ENCODE measurements around the gene TCF4.

Gene TCF4

DNA sequence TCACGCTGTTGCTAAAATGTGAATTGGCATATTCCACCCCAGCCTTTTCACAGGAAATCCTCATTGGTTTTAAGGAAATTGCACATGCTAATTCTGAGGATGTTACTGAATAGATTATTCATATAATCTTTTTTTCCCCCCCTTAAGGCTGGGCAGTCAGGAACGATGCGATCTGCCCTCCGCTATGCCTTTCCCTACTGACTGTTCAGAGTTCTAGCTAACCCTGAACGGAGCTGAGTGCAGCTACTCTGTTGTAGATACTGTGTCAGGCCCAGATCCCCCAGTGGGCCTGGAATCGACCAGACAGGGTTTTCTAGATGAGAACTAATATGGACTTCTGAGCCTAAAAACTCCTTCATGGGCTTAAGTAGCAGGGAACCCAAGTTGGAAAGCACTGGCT is 192.2 kb downstream of the TCF4 start:
- DNase-seq: peak in 1 of 56 donors; percentile 23

DNA sequence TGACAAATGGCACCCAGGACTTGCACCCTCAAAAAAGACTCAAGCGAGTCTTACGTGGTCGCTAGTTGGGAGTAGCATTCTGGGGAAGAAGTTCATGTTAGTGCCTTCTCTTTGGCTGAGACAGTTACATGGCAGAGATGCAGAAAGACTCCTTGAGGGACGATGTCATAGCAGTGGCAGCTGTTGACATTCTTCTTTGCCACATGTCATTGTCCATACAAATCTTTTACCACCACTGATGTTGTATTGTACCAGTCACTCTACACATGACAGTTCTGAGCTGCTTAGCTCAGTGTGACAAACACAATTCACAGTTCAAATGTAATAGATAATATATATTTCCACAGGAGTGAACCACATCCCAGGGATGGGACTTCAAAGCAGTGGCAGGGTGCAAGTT is 197.1 kb downstream of the TCF4 start:
- no peak for DNase-seq

DNA sequence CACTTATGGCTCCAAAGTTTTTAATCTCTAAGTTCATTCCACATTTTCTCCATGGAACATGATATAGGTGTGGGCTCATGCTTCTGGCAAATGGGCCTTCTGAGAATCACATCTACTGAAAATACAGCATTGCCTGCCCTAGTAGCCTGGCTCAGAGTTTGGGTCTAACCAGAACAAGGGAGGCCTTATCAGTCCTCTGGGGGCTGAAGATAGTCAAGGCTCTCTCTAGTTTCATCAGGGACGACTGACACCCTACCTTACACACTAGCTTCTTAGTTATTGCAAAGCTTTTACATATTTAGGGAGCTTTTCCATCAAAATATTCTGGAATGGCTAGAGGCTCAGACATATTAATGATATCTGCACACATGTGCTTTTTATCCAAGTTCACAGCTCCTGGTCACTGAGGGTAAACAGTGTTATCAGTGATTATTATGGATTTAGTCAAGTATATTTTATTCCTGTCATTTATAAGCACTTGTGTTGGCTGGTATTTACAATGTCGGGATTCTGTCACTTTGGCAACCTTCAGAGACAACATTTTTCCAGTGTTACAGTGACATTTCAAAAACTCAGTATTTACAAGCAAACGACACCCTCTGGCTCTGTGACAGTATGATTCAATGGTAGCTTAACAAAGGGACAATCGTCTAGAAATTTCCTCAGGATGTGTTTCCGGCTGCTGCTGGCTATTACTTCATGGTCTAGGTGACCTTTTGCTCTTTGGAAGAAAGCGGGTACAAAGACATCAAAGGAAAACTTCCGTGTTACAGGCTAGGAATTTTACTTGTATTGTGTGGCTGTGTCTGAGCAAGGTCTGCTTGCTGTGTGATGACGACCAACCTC is 200.6 kb downstream of the TCF4 start:
- peak in 2 of 56 donors; percentile 21 to 41 for DNase-seq

DNA sequence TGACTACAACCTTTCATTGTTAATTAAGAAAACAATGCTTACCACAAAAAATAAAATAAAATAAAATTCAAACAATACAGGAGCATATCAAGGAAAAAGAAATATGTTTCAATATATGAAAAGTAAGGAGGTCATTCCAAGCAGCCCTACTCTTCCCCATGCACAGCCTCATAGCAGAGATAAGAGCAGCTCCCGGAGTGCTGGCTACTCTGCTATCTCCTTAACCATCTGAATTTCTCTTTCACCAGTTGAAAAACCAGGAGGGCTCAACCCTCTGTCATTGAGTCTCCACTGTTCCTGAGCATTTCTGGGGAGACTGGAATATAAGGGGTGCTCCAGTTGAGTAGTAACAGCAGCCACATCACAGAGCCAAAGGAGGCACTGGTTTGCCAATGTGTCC is 201.4 kb downstream of the TCF4 start:
- DNase-seq: no peak

DNA sequence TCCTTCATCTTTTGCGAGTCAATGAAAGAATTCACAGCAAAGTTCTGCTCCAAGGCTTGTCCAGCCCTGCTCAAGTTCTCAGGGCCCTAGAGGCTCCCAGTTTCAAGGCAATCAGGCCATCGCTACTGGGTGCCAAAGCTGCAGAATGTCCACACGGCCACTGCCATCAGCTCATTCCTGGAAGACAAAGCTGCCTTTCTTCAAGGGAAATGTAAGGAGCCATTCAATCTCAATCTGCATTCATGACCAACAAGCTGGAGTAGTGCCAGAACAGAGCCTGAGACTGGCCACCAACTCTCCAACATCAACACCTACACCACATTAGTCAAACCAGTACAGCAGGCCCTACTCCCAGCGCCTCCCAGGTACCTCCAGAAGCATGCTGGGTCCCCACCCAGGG is 202.2 kb downstream of the TCF4 start:
- DNase-seq: peak in 50 of 56 donors; percentile 23 to 85 (median 58)

DNA sequence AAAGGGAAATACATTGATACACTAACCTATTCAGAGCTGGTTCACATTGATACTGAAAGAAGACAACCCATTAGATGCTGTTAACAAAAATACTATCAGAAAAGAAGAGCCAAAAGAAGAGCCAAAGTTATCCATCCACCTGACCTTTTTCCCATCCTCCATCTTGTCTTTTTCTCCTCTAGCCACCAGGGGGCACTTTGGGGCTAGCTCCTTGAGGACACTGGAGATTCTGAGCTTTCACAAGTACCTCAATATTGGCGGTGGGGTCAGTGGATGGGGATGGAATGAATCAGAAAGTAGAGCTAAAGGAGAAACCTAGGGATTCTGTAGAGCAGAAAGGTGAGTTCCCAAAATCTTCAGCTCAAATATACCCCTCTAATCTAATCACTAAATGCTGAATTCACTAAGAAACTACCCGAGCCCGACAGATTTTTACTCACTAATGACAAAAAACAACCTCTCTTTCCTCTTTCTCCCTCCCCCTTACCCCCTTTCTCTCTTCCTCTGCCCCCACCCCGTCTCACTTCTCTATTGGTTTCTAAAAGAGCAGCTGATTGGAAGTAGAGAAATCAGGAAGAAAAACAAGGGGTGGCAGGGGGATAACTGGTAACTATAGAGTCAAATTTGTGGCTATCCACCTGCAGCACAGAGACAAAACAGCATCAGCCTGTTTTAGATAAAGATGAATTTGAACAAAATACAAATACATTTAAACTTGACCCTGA is 203.3 kb downstream of the TCF4 start:
- DNase-seq: peak in 19 of 56 donors; percentile 15 to 71 (median 38)

DNA sequence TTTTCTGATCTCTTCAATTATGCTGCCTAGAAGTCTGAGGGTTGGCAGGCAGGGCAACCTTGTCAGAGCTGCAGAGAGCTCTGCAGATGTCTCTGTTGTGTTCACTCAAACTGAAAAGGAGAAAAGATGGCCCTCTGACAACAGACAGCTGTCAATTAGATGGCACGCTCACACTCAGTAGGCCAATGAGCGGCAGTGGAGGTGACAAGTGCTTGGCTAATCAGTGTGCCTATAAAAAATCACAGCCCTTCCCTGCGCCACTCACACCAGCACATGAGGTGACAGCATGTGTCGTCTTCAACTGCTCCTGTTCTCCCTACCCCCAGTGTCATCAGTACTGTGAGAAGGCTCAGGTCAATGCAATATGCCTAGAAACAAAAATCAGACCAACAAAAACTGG is 203.9 kb downstream of the TCF4 start:
- DNase-seq: peak in 4 of 56 donors; percentile 26 to 38 (median 32)

DNA sequence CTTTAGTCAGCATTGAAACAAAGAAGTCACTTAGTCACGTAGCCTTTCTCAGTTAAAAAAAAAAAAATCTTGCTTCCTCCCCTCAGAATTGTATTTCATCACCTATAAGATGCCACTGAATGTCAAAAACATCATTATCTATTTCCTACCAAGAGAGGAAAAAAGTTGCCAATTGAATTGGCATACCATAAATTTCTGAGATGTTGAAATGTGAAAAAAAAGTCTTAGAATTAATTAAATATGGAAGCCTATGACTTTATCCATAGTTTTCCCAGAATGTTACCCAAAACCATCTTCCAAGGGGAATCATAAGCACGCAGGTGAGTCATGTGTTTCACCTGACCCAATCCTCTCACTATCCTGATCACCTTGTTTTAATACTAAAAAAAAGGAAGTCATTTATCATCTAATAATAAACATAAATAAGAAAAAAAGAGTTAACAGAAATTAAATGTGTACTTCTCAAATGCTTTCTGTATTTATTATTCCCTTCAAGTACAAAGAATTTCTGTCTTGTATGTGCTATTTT is 205.7 kb downstream of the TCF4 start:
- DNase-seq: no peak

DNA sequence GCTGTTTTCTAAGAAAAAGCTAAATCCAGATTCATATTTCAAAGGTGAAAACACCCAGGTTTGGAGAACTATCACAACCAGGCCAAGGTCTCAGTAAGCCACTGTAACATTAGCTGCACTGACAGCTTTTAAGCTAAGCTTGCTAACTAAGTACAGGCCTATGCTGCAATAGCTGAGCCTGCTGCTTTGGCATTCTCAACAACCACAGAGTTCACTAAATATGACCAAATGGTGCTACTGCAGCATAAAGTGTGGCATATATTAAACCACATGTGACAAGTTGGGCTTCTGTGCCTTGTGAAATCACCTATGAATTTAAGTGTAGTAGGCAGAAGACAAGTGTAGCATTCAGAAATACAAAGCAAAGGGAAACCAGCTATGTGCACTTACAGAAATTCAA is 206.7 kb downstream of the TCF4 start:
- no peak for DNase-seq

DNA sequence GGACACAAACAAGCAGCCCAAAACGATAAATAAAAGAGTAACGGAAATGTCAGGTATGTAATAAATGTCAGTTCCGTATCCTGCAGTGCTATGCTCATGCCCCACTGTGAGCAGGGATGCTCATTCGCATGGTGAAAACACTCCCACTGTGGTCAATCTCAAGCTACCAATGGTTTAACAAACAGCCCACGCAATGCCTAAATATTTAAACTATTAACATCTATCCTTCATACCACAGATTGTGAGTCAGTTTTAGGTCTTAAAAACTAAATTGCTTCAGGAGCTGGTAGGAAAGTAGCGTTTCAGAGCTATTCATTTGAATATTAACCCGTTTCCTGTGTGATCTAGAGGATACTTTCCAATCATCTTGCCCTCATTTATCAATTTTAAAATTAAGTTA is 207.4 kb downstream of the TCF4 start:
- no peak for DNase-seq

DNA sequence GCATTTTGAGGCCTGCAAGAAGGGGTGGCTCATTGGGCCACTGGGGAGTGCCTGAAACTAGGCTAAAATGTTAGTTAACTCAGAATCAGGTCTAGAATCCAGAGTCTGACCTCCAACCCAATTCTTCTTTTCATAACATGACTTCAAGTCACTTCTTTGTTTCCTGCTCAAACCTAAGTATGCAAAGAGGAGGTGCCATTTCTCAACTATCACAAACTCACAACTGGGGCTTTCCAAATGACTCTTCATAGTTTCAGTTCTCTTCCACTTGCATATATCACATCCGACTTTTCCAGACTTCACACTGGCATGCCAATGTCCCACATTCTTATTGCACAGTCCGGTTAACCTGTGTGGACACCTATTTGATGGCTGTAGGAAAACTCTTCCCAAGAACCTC is 211.6 kb downstream of the TCF4 start:
- DNase-seq: no peak

DNA sequence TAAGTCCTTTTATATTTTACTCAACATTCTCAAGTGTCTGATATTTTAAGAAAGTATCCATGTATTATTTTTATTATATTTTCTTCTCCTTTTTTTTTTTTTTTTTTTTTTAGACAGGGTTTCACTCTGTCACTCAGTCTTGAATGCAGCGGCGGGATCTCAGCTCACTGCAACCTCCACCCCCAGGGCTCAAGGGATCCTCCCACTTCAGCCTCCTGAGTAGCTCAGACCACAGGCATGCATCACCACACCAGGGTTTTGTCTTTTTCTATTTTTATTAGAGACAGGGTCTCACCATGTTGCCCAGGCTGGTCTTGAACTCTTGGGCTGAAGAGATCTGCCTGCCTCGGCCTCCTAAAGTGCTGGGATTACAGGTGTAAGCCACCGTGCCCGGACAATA is 212.1 kb downstream of the TCF4 start:
- no peak for DNase-seq

DNA sequence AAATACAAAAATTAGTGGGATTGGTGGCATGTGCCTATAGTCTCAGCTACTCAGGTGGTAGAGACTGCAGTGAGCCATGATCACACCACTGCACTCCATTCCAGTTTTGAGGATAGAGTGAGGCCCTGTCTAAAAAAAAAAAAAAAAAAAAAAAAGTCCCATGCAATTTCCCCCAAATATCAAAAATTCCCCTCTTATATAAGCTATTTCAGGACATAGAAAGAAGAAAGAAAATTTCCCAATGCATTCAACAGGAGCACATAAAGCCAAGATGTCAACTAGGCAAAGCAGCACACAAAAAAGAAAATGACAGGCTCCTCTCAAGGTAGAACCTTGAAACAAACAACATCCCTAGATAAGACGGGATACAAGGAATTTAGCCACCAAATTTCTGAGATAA is 213.3 kb downstream of the TCF4 start:
- no peak for DNase-seq

DNA sequence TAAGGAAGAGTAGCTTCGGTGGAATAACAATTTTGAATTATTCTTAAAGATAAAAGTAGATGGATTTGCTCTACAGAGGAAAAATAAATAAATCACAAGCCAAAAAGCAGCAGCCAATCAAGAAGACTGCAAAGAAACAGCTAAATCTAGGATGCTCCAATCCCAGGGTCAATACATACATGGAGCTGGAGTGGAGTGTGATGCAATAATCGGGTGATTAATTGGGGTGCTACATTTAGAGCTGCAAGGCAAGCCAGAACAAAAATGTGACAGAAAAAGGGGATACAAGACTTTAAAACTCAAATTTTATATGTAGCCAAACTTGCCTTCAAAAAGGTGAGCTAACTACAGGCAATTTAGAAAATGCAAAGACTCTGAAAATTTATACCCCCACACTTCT is 215.8 kb downstream of the TCF4 start:
- DNase-seq: no peak

DNA sequence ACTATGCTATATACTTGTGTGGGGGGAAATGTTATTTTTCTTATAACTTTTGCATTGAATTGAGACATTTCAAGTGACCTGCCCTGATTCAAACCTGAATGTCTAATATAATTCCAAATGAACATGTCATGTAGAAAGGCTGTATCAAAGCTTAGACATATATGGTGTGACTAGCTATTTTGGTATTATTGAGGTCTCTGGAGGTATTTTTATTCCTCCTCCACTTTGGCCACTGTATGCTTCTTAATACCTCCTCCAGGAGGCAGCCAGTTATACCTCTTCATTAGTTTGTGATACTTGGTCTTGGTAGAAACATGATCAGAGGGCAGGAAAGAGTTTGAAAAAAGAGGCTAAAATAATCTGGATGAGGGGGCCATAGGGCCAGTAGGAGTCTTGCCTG is 217.1 kb downstream of the TCF4 start:
- no peak for DNase-seq

DNA sequence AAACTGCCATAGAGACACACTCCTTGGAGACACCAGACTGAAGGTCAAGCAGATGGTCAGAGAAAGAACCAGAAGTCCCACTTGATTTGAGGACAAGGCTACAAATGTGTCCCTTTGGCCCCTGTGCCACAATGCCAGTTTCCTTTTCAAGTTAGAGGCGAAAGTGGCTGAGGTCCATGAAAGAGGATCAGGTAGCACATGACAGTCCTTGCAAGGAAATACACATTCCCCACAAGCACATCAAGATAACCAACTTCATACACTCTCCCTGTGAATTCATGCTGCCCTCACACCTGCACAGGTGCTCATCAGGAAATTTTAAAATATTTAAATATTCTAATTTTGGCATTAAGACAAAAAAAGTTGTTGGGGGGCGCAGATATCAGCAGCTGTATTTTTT is 218.6 kb downstream of the TCF4 start:
- no peak for DNase-seq

DNA sequence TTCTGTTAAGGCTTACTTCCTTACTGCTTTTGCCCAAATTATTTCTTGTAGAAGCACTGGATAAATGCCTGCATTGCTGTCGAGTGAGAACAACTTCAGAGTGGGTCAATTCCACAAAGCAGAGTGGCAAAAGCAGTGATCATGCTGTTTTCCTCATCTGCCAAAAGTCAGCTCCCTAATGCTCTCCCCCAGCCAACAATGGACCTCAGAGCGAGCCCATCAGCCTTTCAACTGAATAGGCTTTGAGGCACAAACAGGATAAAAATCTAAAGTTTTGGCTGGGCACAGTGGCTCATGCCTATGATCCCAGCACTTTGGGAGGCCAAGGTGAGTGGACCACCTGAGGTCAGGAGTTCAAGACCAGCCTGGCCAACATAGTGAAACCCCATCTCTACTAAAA is 222.7 kb downstream of the TCF4 start:
- DNase-seq: no peak

DNA sequence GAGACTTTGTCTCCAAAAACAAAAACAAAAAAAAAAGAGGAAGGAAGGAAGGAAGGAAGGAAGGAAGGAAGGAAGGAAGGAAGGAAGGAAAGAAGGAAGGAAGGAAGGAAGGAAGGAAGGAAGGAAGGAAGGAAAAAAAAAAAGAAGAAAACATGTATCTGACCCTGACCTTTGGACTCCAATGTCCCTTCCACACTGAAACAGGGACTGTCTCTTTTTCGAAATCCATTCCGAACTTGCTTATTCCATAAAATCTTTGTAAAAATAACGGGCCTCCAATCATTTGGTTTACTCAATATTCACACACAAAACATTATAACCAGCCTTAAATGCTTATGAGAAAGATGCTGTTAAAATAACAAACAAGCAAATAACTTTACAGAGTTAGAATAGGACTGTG is 225.7 kb downstream of the TCF4 start:
- no peak for DNase-seq

DNA sequence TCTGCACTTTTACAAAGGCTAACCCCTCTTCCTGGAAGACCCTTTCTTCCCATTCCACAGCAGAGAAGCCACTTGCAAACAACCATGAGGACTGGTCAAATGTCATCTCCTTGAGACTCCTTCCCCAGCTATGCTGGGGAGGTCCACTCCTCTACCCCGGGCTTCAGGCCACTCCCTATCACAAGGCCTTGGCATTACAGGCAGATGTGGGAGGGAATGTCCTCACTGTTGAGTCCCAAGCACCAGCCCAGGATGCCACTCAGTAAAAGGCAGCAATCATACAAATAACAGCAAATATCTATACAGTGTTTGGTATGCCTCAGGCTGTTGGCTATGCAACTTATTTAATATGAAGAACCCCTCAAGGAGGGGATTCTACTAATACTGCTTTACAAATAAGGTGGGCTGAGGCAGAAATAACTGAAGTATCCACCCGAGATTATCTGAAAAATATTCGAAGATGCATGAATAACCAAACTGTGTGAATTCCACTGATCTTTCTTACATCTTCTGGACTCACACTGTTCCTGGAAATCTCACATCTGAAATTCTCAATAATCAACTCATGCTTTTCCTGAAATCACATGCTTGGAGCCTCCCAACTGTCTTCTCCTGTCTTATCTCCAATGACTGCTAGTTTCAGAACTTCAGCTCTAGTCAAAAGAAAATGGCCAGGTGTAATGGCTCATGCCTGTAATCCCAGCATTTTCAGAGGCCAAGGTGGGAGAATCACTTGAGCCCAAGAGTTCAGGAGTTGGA is 226.3 kb downstream of the TCF4 start:
- DNase-seq: no peak

DNA sequence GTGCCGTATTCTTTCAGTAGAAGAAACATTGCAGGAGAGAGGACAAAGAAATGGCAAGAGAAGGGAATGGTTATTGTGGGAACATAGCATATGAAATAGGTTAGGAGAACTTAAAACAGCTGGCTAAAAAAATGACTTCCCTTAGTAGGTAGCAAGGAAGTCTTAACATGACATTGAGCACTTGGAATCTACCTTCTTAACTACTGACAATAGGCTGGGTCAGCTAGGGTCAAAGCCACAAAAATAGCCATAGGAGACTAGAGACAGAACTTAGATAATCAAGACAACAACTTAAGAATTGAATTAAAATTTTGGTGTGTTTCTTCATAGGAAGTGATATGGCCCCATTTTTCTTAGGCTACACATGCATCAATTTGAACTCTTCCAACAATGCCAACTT is 227.9 kb downstream of the TCF4 start:
- no peak for DNase-seq

DNA sequence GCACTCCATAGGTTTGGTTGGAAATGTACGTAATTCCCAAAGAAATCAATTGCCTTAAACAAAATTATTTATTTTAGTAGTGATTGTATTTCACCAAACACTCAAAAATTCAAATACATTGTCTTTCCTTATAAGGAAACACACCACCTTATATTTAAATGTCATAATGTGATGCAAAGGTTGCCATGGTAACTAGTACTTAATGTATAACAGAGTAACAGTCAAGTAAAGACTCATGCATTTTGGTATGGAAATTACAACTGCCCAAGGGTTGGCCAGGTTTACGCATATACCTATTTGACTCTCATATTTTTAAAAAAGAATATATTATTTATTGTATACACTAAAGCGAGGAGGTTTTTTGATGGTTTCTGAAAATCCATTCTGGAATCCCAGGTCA is 231.2 kb downstream of the TCF4 start:
- DNase-seq: no peak

DNA sequence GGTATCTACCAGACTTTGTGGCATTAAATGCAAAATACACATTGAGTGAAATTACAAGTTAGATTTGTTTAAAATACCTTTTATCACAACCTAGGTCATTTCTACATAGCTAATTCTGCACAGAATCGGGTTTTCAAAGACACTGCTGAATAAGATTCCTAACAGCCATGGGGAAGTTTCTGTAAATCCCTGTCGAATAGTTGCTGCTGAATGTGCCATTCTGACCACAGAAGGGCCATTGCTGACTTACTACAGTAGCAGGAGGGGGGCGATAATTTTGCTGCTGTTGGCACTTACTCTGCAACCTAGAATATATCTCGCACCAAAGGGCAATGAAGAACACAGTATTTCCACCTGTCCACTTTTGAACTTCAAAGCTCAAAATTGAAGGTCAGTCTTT is 232.8 kb downstream of the TCF4 start:
- DNase-seq: peak in 2 of 56 donors; percentile 15 to 17
